HG03159 (cell line): ENCODE measurements around the gene ATM.
"Not testable (repeated sequence)": the region's sequence is repeated elsewhere in the genome, so short reads cannot be mapped to it uniquely, and the experiment has no call there.

ENCODE experiments used
- ATAC-seq: cut with Tn5 transposase; IDR thresholded peaks from one replicate; pipeline ENCODE4 v1.9.1; 2021; ENCODE audit warnings: mild to moderate bottlenecking, moderate library complexity; ENCODE audit not compliant: unreplicated experiment

The ATM gene

GRCh38 chr11:108346451-108346850 lies 123.6 kb downstream of the ATM start:
- ATAC-seq = no peak

GRCh38 chr11:108351468-108351867 lies 128.6 kb downstream of the ATM start:
- no peak for ATAC-seq

DNA sequence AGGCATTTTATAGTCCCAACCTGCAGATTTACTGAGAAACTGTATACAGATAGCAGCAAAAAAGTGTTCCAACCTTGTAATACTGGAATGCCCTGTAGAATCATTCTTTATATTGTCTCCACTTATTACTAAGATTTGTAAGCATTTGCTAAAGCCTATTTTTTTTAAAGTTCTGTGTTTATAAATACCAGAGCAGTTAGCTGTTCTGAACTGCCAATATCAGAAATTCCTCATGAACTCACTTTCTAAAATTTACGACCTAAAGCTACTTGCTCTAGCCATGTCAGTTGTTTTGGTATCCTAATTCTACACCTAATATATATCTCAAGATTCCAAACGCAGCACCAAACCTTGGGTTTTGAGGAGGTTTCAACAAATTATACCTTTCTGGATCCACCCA lies 141.3 kb downstream of the ATM start:
- ATAC-seq = no peak

DNA sequence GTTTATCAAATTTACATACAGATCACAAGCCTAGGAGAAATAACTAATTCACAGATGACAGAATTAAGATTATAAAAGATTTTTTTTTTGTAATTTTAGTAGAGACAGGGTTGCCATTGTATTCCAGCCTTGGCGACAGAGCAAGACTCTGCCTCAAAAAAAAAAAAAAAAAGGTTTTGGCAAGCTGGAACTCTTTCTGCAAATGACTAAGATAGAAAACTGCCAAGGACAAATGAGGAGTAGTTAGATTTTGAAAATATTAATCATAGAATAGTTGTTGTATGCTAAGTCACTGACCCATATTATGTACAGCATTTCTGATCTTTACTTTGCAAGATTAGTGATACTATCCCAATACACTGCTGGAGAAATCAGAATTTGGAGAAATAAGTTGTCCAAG lies 145.3 kb downstream of the ATM start:
- ATAC-seq = no peak

DNA sequence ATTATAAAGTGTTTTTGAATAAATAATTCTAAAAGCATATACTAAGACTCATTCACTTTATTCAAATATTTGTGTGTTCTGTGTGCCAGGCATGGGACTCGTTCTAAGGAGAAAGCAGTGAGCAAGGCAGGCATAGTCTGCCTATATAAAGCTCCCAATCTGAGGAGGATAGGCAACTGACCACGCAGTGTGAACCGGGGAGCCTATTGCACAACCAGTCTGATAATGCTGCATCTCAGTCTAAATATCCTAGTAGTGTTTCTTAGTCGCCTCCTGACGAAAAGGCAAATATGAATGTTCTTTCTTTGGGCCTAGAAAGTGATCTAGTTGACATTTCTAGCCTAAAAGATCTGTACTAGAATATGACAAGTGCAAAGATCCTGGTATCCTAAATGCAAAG lies 146.2 kb downstream of the ATM start:
- no peak for ATAC-seq

DNA sequence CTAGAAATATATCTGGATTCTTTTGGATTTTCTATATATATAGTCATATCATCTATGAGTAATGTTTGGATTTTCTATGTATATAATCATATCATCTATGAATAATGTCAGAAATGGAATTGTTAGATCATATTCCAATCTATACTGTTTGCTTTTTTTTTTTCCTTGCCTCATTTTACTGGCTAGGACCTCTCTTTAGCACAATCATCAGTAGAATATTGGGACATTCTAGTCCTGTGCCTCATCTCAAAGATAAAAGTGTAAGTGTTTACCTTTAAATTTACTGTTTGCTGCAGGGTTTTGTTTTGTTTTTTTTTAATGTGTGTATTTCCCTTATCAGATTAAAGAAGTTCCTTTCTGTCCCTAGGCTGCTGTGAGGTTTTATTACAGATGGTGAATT lies 147.4 kb downstream of the ATM start:
- no peak for ATAC-seq

GRCh38 chr11:108370990-108371389 lies 148.1 kb downstream of the ATM start:
- ATAC-seq = no peak

- not testable (repeated sequence) for ATAC-seq
These were observed 150.6 kb downstream of the ATM start for GRCh38 chr11:108373505-108373904.

GRCh38 chr11:108388576-108388975 lies 165.7 kb downstream of the ATM start:
- ATAC-seq = no peak

DNA sequence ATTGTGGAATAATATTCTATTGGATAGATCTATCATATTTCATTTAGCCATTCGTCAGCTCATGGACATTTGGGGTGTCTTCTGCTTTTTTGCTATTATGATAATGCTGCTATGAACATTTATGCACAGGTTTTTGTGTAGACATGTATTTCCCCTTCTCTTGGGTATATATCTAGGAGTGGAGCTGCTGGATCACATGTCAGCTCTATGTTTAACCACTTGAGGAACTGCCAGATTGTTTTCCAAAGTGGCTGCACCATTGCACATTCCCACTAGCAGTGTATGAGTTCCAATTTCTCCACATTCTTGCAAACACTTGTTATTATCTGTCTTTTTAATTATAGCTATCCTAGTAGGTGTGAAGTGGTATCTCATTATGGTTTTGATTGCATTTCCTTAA lies 169.5 kb downstream of the ATM start:
- no peak for ATAC-seq

DNA sequence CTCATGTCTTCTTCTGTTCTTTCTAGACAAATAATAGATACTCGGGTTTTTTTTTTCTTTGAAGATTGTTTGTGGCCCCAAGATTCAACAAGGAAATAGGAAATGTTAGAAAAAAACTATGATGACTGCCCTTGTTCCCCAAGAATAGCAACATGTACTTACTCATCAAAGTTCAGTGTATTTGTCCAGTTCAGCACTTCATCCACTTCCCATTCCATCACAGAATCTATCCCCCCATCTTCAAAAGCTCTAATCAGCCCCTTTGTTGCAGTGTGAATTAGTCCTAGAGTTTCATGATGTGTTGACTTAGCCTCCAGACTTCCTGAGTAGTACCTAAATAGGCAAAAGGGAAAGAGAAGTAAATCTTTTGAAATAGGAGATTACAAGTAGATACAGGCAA lies 170.2 kb downstream of the ATM start:
- ATAC-seq = no peak

DNA sequence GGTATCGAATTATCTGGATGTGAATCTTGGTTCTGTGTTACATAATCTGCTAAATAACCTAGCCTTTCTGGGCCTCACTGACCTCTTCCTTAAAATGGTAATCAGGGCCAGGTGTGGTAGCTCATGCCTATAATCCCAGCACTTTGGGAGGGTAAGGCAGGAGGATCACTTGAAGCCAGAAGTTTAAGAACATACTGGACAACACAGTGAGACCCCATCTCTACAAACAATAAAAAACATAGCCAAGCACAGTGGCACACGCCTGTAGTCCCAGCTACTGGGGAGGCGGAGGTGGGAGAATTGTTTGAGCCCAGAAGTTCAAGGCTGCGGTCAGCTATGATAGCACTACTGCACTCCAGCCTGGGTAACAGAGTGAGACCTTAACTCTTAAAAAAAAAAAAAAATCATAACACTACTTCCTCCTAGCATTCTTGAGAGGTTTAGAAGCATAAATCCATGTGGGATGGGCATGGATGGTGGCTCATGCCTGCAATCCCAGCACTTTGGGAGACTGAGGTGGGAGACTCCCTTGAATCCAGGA lies 171.9 kb downstream of the ATM start:
- no peak for ATAC-seq

DNA sequence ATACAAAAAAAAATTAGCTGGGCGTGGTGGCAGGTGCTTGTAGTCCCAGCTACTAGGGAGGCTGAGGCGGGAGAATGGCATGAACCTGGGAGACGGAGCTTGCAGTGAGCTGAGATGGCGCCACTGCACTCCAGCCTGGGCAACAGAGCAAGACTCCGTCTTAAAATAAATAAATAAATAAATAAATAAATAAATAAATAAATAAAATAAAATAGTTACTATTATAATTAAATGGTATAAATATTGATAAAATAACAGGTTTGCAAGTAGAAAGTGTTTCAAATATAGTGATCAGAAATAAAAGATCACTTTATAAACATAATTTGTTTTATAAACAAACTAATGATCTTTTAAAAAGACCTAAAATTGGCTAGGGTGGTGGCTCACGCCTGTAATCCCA lies 173.8 kb downstream of the ATM start:
- ATAC-seq = not testable (repeated sequence)

GRCh38 chr11:108398439-108398838 lies 175.6 kb downstream of the ATM start:
- no peak for ATAC-seq

DNA sequence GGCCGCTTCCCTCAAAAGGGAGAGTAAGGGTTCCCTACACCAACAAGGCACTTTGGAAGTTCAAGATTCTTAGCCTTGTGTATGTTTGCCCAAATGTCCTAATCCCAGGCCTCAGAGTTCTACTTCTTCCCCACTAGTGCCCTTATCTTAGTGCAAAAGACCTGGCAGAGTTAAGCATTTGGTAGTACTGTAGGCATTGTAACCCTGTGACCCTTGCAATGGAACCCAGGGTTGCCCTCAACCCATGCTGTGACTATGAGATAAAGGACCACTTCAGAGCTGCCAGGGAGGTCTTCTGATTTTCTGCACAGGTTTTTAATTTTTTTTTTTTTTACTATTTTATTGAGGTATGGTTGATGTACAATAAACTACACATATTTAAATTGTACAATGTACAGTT lies 179.4 kb downstream of the ATM start:
- ATAC-seq = no peak

GRCh38 chr11:108403052-108403451 lies 180.2 kb downstream of the ATM start:
- no peak for ATAC-seq

GRCh38 chr11:108405706-108406105 lies 182.8 kb downstream of the ATM start:
- no peak for ATAC-seq

DNA sequence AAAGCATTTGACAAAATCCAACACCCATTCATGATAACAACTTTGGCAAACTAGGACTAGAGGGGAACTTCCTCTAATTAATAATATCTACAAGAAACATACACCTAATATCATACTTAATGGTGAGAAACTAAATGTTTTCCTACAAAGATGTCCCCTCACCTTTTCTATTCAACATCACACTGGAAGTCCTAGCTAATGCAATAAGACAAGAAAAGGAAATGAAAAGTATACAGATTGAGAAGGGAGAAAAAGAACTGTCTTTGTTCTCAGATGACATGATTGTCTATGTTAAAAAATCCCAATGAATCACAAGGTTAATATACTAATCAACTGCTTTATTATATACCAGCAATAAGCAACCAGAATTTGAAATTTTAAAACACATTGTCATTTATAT lies 192.1 kb downstream of the ATM start:
- no peak for ATAC-seq

DNA sequence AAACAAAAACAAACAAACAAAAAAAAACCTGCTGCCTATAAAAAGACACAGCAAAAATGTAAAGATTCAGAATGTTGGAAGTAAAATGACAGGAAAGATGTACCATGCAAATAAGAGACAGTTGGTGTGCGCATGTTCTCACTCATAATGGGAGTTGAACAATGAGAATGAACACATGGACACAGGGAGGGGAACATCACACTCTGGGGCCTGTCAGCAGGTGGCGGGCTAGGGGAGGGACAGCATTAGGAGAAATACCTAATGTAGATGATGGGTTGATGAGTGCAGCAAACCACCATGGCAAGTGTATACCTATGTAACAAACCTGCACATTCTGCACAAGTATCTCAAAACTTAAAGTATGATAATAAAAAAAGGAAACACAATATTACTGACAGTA lies 194.7 kb downstream of the ATM start:
- not testable (repeated sequence) for ATAC-seq
